OCI-LY7 (cell line): ENCODE results near the gene ANO6. TPM values are rescaled to one million over a fixed set of nuclear protein-coding genes. Genes with fewer than 3 reads are reported as not detected.

Experiments used
- BruUV-seq: library from RNA; stranded (reverse); fragments of 400-500 nt; replicated peaks from 2 replicates; lab custom pipeline; 2021; lab: Mats Ljungman, UMichigan
- CTCF ChIA-PET: fragments of 300-600 bp; sonication (Branson Sonifier 250); formaldehyde crosslinking; loops from one replicate; lab custom pipeline; 2022; ENCODE audit warnings: antibody characterized with exemption; ENCODE audit not compliant: unreplicated experiment; lab: Charles Lee
- POLR2A ChIA-PET: fragments of 300-600 bp; sonication (Branson Sonifier 250); formaldehyde crosslinking; loops from one replicate; lab custom pipeline; 2022; ENCODE audit warnings: antibody characterized with exemption; lab: Charles Lee
- DNase-seq: peaks from one replicate; pipeline ENCODE4 v3.0.0-alpha.2; 2015; ENCODE audit warnings: low spot score
- H2AFZ ChIP-seq: fragments of 200-600 bp; sonication (generic), shearing (Covaris generic); 2 replicates; pipeline ENCODE4 v1.6.1; 2014; ENCODE audit warnings: mild to moderate bottlenecking, antibody characterized with exemption, low read length, moderate library complexity
- H3K27ac ChIP-seq: fragments of 200-600 bp; sonication (generic); 2 replicates; pipeline ENCODE4 v1.5.1; 2014; ENCODE audit warnings: mixed run types, low read depth, mild to moderate bottlenecking, moderate library complexity, low read length, inconsistent platforms; ENCODE audit not compliant: poor library complexity, severe bottlenecking
- H3K36me3 ChIP-seq: fragments of 200-600 bp; sonication (generic); 2 replicates; pipeline ENCODE4 v1.6.1; 2014; ENCODE audit warnings: mild to moderate bottlenecking, antibody characterized with exemption, low read length, moderate library complexity, mixed read lengths; ENCODE audit not compliant: insufficient read depth
- H3K4me1 ChIP-seq: fragments of 200-600 bp; sonication (generic); 2 replicates; pipeline ENCODE4 v1.5.1; 2014; ENCODE audit warnings: mild to moderate bottlenecking, low read length; ENCODE audit not compliant: insufficient read depth, poor library complexity, severe bottlenecking
- H3K4me2 ChIP-seq: fragments of 200-600 bp; sonication (generic); 2 replicates; pipeline ENCODE4 v1.6.1; 2014; ENCODE audit warnings: mild to moderate bottlenecking, low read length
- H3K4me3 ChIP-seq: fragments of 200-600 bp; sonication (generic); 2 replicates; pipeline ENCODE4 v1.5.1; 2014; ENCODE audit warnings: mild to moderate bottlenecking, low read depth, low read length; ENCODE audit not compliant: poor library complexity, severe bottlenecking
- H3K79me2 ChIP-seq: fragments of 200-600 bp; sonication (generic); 2 replicates; pipeline ENCODE4 v1.6.1; 2016; ENCODE audit warnings: low read depth, mild to moderate bottlenecking, low read length, moderate library complexity, mixed read lengths; ENCODE audit not compliant: insufficient read depth
- H3K9me2 ChIP-seq: fragments of 200-600 bp; sonication (generic); 2 replicates; pipeline ENCODE4 v1.6.1; 2016; ENCODE audit warnings: mild to moderate bottlenecking, low read length, mixed read lengths; ENCODE audit not compliant: insufficient read depth
- H3K9me3 ChIP-seq: fragments of 200-600 bp; sonication (generic); 2 replicates; pipeline ENCODE4 v1.6.1; 2014; ENCODE audit warnings: mild to moderate bottlenecking, mixed run types, low read length, mixed read lengths
- H4K20me1 ChIP-seq: fragments of 200-600 bp; sonication (generic); 2 replicates; pipeline ENCODE4 v1.6.1; 2014; ENCODE audit warnings: mild to moderate bottlenecking, antibody characterized with exemption, low read length, moderate library complexity, mixed read lengths; ENCODE audit not compliant: insufficient read depth
- CTCF ChIP-seq: fragments of 200-600 bp; sonication (generic); conservative IDR thresholded peaks from 2 replicates; pipeline ENCODE4 v1.5.1; 2014; ENCODE audit warnings: mild to moderate bottlenecking, antibody characterized with exemption, low read length, moderate library complexity, mixed read lengths
- EZH2phosphoT487 ChIP-seq: fragments of 200-600 bp; sonication (generic); IDR thresholded peaks from 2 replicates; pipeline ENCODE4 v1.6.1; 2018; ENCODE audit warnings: low read depth, borderline replicate concordance, mild to moderate bottlenecking, mixed run types, antibody characterized with exemption, low read length, moderate library complexity, mixed read lengths
- intact Hi-C: fragments of 100-400 bp; cut with micrococcal nuclease; formaldehyde crosslinking; loops from one replicate; pipeline ENCODE4 v1.10.0; 2022; ENCODE audit not compliant: unreplicated experiment
- total RNA-seq, 2 experiments: library from RNA; depleted of rRNA in 1 of 2; stranded (reverse); fragments of >200 nt in 1 of 2; shearing (Covaris generic) in 1 of 2; gene quantifications; 2 replicates each; pipeline ENCODE4 v1.2.3, GENCODE V29; 2014 to 2022

The ANO6 gene
- total RNA-seq, 2 experiments from 2014 or later: 15.0 to 17.7 TPM

- no TSS peak for BruUV-seq
- intact Hi-C loops: no loop called here
Observed at GRCh38 chr12:45282411-45282810, 66.5 kb downstream of the ANO6 start.

GRCh38 chr12:45284096-45284901 is 68.4 kb downstream of the ANO6 start:
- TF ChIP-seq CTCF (no peak), EZH2phosphoT487 (no peak)
- H3K36me3 ChIP-seq: no peaks in the 10 kb centered on the region; the same call in 1 of the 2 replicates
- no peak overlapping the region for H3K27ac ChIP-seq
- H3K4me1 ChIP-seq: no peaks in the 10 kb centered on the region
- ChIA-PET CTCF (no interaction called here), POLR2A (no interaction called here)
- DNase-seq: no peak
- no TSS peak for BruUV-seq
- no peaks in the 10 kb centered on the region for H4K20me1 ChIP-seq
- no peak overlapping the region for H3K4me2 ChIP-seq
- H3K9me3 ChIP-seq: no peaks in the 10 kb centered on the region
- no peak overlapping the region for H3K4me3 ChIP-seq
- no peak overlapping the region for H2AFZ ChIP-seq
- H3K79me2 ChIP-seq: no peaks in the 10 kb centered on the region
- intact Hi-C loops: no loop called here
- no peaks in the 10 kb centered on the region for H3K9me2 ChIP-seq

More at GRCh38 chr12:45282411-45282810, 66.5 kb downstream of the ANO6 start:
- no peak overlapping the region for H3K27ac ChIP-seq
- H3K36me3 ChIP-seq: no peaks in the 10 kb centered on the region; the same call in 1 of the 2 replicates
- no peaks in the 10 kb centered on the region for H3K79me2 ChIP-seq
- H3K9me2 ChIP-seq: no peaks in the 10 kb centered on the region
- CTCF ChIA-PET: no interaction called here
- H3K4me2 ChIP-seq: no peak overlapping the region
- no peak for DNase-seq
- TF ChIP-seq CTCF (no peak), EZH2phosphoT487 (no peak)
- no peak overlapping the region for H3K4me3 ChIP-seq
- no peaks in the 10 kb centered on the region for H3K4me1 ChIP-seq
- POLR2A ChIA-PET: no interaction called here
- no peak overlapping the region for H2AFZ ChIP-seq
- no peaks in the 10 kb centered on the region for H3K9me3 ChIP-seq
- no peaks in the 10 kb centered on the region for H4K20me1 ChIP-seq

GRCh38 chr12:45285717-45286116 is 69.8 kb downstream of the ANO6 start:
- no peak overlapping the region for H3K4me2 ChIP-seq
- H3K36me3 ChIP-seq: no peaks in the 10 kb centered on the region; the same call in 1 of the 2 replicates
- no TSS peak for BruUV-seq
- intact Hi-C loops: no loop called here
- H2AFZ ChIP-seq: no peak overlapping the region
- no peak for DNase-seq
- H3K4me3 ChIP-seq: no peak overlapping the region
- H3K4me1 ChIP-seq: no peaks in the 10 kb centered on the region
- no peaks in the 10 kb centered on the region for H3K9me3 ChIP-seq
- ChIA-PET CTCF (no interaction called here), POLR2A (interaction anchor here (0.9 kb wide), 1 partner anchor 9 kb away, joined by 3 read pairs; no protein-coding TSS in a partner anchor)
- H4K20me1 ChIP-seq: no peaks in the 10 kb centered on the region
- TF ChIP-seq EZH2phosphoT487 (no peak), CTCF (no peak)
- no peak overlapping the region for H3K27ac ChIP-seq
- no peaks in the 10 kb centered on the region for H3K9me2 ChIP-seq
- no peaks in the 10 kb centered on the region for H3K79me2 ChIP-seq
